GM19193 (cell line): ENCODE results near the gene STAMBPL1.

Experiments used
- POLR2A ChIP-seq: IDR thresholded peaks from 4 replicates; pipeline ENCODE4 v1.6.1; 2011; ENCODE audit not compliant: insufficient read depth, insufficient read length; ENCODE audit errors: extremely low read depth

STAMBPL1 gene

GRCh38 chr10:88944813-88945212, 64.8 kb downstream of the STAMBPL1 start:
- TF ChIP-seq POLR2A = no peak

GRCh38 chr10:88946200-88946599, 66.2 kb downstream of the STAMBPL1 start:
- TF ChIP-seq POLR2A = no peak

GRCh38 chr10:88946965-88947590, 67.0 kb downstream of the STAMBPL1 start:
- no peak for TF ChIP-seq POLR2A

- no peak for TF ChIP-seq POLR2A
These were observed 69.0 kb downstream of the STAMBPL1 start for GRCh38 chr10:88949051-88949450.

- TF ChIP-seq POLR2A = no peak
These were observed 70.1 kb downstream of the STAMBPL1 start for GRCh38 chr10:88949912-88950837.

- no peak for TF ChIP-seq POLR2A
These were observed 72.6 kb downstream of the STAMBPL1 start, which contains the start of gene ACTA2 for GRCh38 chr10:88952647-88953111. Gene ACTA2, minus strand, starts transcription at chr10:88952773. Its CDS starts 3,843 bp downstream, at chr10:88948930.

GRCh38 chr10:88953662-88954061, 73.6 kb downstream of the STAMBPL1 start:
- no peak for TF ChIP-seq POLR2A

GRCh38 chr10:88954458-88955083, 74.5 kb downstream of the STAMBPL1 start:
- no peak for TF ChIP-seq POLR2A

- no peak for TF ChIP-seq POLR2A
These were observed 77.3 kb downstream of the STAMBPL1 start for GRCh38 chr10:88957381-88957780.

- no peak for TF ChIP-seq POLR2A
These were observed 78.7 kb downstream of the STAMBPL1 start for GRCh38 chr10:88958721-88959120.

- TF ChIP-seq POLR2A = no peak
These were observed 80.8 kb downstream of the STAMBPL1 start for GRCh38 chr10:88960802-88961201.

GRCh38 chr10:88961266-88961665, 81.2 kb downstream of the STAMBPL1 start:
- TF ChIP-seq POLR2A = no peak

- TF ChIP-seq POLR2A = no peak
These were observed 82.3 kb downstream of the STAMBPL1 start for GRCh38 chr10:88962336-88962735.

GRCh38 chr10:88963318-88963717, 83.3 kb downstream of the STAMBPL1 start:
- no peak for TF ChIP-seq POLR2A

- TF ChIP-seq POLR2A = no peak
These were observed 84.3 kb downstream of the STAMBPL1 start for GRCh38 chr10:88964360-88964759.
